H54 (cell line): Measurements from ENCODE around the gene HMGXB3.
A peak's percentile ranks its signal among the peaks of the same experiment; 100 is the strongest.

ENCODE experiments used
- DNase-seq: peaks from one replicate; pipeline ENCODE4 v3.0.0; 2011; ENCODE audit warnings: low spot score, mixed read lengths; ENCODE audit not compliant: insufficient read length
- FAIRE-seq: peaks from 3 replicates; lab custom pipeline; 2011; peaks lifted over from hg19 to GRCh38; lab: Jason Lieb, UNC
- POLR2A ChIP-seq: IDR thresholded peaks from 2 replicates; pipeline ENCODE4 v1.6.1; 2011; ENCODE audit warnings: low read depth, mild to moderate bottlenecking, low read length

Gene HMGXB3

GRCh38 chr5:149962601-149963300, 37.8 kb upstream of the HMGXB3 start:
- no peak for TF ChIP-seq POLR2A
- no peak for FAIRE-seq
- DNase-seq, result no peak

GRCh38 chr5:149963729-149964128, 36.8 kb upstream of the HMGXB3 start:
- DNase-seq (no peak), FAIRE-seq (no peak)
- TF ChIP-seq POLR2A, result no peak

GRCh38 chr5:149966946-149967345, 33.6 kb upstream of the HMGXB3 start:
- no peak for FAIRE-seq
- no peak for TF ChIP-seq POLR2A
- DNase-seq, result no peak

- TF ChIP-seq POLR2A, result no peak
- FAIRE-seq, result no peak
- no peak for DNase-seq
Observed at GRCh38 chr5:149969181-149969930, 31.2 kb upstream of the HMGXB3 start.

- FAIRE-seq (no peak), DNase-seq (no peak)
- no peak for TF ChIP-seq POLR2A
Observed at GRCh38 chr5:149975409-149975808, 25.1 kb upstream of the HMGXB3 start.

- DNase-seq (no peak), FAIRE-seq (no peak)
- TF ChIP-seq POLR2A, result no peak
Observed at GRCh38 chr5:149979896-149980295, 20.6 kb upstream of the HMGXB3 start.

- no peak for TF ChIP-seq POLR2A
- FAIRE-seq (no peak), DNase-seq (no peak)
Observed at GRCh38 chr5:149981206-149981605, 19.3 kb upstream of the HMGXB3 start.

GRCh38 chr5:149982505-149982904, 18.0 kb upstream of the HMGXB3 start:
- TF ChIP-seq POLR2A, result no peak
- FAIRE-seq (no peak), DNase-seq (no peak)

- DNase-seq (no peak), FAIRE-seq (no peak)
- TF ChIP-seq POLR2A, result no peak
Observed at GRCh38 chr5:149988126-149988525, 12.4 kb upstream of the HMGXB3 start.

- FAIRE-seq (peak; percentile 36), DNase-seq (peak; percentile 50)
- no peak for TF ChIP-seq POLR2A
Observed at GRCh38 chr5:149990518-149991376, 9.8 kb upstream of the HMGXB3 start.

GRCh38 chr5:149993471-149993870, 7.1 kb upstream of the HMGXB3 start:
- FAIRE-seq, result no peak
- DNase-seq, result no peak
- TF ChIP-seq POLR2A, result no peak

GRCh38 chr5:149995385-149996204, 4.9 kb upstream of the HMGXB3 start:
- no peak for TF ChIP-seq POLR2A
- DNase-seq, result no peak
- no peak for FAIRE-seq
